ENCODE data around the gene CLSTN3.

The CLSTN3 gene

GRCh38 chr12:7193674-7194073, 63.5 kb downstream of the CLSTN3 start:
- no peak for DNase-seq

- DNase-seq, result no peak
Observed at GRCh38 chr12:7197841-7198240, 67.7 kb downstream of the CLSTN3 start.

GRCh38 chr12:7203109-7203508, 72.9 kb downstream of the CLSTN3 start:
- no peak for DNase-seq

- no peak for DNase-seq
Observed at GRCh38 chr12:7205091-7205490, 74.9 kb downstream of the CLSTN3 start.

- DNase-seq, result no peak
Observed at GRCh38 chr12:7206691-7207090, 76.5 kb downstream of the CLSTN3 start.

- DNase-seq, result no peak
Observed at GRCh38 chr12:7207866-7208625, 77.9 kb downstream of the CLSTN3 start.

All from KG1 (cell line).